GM21367 (cell line): ENCODE results near the gene OLIG2.

Experiments used
- ATAC-seq: cut with Tn5 transposase; IDR thresholded peaks from one replicate; pipeline ENCODE4 v1.9.1; 2021; ENCODE audit not compliant: unreplicated experiment

Gene OLIG2

DNA sequence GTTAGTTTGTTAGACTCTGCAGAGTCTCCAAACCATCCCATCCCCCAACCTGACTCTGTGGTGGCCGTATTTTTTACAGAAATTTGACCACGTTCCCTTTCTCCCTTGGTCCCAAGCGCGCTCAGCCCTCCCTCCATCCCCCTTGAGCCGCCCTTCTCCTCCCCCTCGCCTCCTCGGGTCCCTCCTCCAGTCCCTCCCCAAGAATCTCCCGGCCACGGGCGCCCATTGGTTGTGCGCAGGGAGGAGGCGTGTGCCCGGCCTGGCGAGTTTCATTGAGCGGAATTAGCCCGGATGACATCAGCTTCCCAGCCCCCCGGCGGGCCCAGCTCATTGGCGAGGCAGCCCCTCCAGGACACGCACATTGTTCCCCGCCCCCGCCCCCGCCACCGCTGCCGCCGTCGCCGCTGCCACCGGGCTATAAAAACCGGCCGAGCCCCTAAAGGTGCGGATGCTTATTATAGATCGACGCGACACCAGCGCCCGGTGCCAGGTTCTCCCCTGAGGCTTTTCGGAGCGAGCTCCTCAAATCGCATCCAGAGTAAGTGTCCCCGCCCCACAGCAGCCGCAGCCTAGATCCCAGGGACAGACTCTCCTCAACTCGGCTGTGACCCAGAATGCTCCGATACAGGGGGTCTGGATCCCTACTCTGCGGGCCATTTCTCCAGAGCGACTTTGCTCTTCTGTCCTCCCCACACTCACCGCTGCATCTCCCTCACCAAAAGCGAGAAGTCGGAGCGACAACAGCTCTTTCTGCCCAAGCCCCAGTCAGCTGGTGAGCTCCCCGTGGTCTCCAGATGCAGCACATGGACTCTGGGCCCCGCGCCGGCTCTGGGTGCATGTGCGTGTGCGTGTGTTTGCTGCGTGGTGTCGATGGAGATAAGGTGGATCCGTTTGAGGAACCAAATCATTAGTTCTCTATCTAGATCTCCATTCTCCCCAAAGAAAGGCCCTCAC is at the start of gene OLIG2:
Gene OLIG2 (plus strand): TSS at position 447 of the 954 bp plus-strand sequence. CDS start 928 bp downstream, outside the sequence.
- no peak for ATAC-seq

DNA sequence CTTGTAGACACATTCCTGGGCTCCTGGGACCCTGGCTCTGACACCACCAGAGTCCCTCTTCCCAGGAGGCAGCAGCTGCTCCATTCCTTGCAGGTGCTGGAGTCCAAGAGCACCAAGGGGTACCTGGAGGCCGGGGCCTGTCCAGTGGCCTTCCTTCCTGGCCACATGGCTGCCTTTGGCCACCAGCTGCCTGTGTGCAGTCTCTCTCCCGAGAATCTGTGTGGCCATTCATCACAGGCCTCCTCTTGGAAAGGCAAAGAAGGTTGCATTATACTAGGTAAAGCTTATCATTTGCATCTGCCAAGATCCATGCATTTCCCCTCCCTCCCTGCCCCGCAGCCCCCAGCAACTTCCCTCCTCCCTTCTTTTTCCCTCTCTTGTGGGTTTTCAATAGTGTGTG is 48.9 kb upstream of the OLIG2 start:
- no peak for ATAC-seq

DNA sequence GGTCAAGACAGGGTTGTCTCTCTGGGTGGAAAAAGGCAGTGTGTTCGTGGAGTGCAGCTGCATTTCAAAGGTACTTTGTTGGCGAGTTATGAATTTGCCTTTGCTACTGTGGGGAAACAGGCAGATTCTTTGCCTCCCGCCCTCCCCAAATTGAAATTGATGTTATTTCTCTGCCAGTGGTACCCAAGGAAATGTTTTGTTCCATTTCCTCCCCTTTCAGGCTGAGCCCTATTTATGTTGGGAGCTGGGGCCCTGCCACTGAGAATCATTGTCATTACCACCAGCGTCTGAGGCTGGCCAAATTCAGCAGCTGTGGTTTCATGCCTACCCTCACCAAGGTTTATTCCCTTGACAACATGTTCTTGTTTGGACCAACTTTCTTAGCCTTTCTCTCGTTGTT is 48.5 kb upstream of the OLIG2 start:
- no peak for ATAC-seq

DNA sequence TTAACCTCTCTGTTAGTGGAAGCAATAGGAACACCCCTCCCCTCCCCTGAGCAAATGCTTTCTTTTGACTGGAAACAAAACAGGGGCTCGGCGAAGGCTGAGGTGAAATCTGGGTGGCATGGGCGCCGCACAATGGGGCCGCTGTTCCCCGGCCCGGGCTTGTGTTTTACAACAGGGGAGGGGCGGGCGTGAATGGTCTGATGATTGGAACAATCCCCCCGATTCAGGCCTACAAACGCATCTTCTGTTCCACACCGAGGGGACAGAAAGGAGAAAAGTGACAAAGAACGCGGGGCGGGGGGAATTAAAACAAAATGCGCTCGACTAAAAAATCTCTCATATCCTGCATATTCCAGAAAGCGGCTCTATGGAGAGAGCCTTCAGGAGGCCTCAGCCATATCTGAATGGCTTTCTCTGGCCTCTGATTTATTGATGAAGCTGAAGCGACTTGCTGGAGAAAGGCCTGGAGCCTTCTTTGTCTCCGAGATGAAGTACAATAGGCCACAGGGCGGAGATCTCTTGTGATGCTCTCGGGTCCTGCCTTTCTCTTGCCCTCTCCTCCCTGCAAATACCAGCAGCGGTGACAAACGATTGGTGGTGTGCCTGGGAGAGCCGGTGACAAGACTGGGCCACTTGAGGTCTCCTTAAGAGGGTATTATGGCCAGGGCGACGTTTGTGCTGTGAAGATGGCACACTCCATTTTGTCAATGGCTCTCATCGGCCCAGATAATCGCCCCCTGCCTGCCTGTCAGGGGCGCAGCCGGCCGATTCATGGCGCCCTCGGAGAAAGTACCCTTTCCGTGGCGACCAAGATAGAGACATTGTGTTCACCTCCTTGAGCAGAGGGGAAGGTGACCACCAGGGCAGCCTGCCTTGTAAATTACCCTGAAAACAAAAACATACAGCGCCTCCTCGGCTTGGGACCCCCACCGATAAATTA is 47.1 kb upstream of the OLIG2 start:
- no peak for ATAC-seq

DNA sequence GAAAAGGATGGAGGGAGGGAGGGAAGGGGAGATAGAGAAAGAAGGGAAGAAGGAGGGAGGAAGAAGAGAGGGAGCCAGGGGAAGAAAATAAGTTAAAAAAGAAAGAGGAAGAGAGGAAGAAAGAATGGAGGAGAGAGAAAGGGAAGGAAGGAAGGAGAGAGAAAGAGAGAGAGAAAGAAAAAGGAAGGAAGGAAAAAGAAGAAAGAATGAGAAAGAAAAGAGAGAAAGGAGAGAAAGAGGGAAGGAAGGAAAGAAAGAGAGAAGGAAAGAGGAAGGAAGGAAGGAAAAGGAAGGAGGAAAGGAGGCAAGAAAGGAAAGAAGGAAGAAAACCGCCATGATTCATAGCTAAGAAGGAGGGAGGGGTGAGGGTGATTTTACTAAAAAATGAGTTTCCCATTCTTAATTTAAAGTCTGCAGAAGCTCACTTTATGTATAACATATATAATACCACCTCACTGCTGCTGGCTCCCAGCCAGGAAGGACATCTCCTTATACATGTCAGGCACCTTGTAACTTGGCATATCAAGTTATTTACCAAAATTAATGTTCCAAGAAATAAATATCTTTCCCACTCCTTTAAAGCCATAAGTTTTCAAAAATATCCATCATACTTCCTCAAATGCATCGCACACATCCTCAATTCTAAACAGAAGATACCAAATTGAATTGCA is 46.0 kb upstream of the OLIG2 start:
- no peak for ATAC-seq

DNA sequence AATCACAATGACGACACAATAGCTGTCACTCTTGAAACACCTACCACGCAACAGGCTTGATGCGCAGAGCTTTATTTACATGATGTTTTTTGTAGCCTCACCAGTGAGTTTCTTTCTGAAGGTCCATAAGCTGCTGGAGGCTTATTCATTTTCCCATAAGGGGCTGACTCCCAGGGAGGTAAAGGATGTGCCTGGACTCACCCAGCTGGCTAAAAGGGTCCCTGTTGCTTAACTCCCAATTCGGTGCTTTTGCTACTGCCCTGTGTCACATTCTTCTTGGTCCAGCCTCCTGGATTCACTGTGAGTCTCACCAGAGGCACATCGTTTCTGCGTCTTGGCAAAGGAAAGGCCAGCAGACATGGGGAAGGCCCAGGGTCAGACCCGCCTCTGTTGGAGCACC is 44.6 kb upstream of the OLIG2 start:
- no peak for ATAC-seq

DNA sequence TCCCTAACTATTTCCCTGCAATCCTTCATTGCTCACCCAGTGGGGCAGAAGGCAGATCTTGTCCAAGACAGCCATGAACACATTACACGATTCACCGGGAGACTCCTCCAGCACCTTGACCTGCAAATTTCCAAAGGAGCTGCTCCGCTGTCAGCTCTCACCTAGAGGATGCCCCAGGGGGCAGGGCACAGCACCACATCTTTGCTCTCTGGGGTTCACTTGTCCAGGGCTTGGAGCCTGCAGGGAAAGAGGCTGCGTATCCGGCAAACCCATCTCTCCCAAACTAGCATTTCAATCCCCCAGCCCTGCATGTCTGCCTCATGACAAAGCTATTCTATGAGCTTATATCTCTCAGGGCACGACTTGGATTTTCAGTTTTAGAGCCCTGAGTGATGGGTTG is 35.1 kb upstream of the OLIG2 start:
- ATAC-seq = no peak

DNA sequence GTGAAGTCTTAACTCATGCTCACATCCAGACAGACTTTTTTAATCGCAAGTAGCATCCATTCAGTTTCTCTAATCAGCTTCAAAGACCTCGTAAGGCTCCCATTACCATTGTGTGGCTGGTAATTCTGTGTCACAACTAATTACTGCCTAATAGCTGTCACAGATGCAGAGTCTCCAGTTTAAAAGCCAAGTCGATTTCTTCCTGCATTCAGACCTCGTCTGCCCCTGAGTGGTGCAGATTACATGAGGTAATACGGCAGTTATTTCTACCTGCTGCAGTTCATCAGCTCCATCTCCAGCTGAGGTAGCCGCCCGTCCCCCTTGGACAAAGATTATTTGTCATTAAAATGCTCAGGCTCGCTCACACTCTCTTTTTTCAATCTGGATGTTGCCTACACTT is 34.4 kb upstream of the OLIG2 start:
- ATAC-seq = no peak

DNA sequence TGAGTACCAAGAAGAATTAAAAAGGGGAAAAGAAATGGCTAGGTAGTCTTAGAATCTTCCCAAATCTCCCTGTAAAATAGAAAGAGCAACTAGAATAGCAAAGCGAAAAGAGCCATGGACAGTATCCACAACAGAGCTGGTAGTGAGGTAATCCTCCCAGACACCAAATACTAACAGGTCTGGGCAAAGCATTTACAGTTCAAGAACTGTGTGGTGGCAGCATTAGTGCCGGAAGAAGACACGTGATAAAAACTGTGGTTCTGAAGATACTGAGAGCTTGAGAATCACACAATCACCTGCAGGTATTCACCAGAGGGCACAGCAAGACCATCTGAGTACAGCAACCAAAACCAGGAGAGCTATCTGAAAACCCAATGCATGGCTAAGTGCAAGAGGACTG is 31.8 kb upstream of the OLIG2 start:
- ATAC-seq = no peak

DNA sequence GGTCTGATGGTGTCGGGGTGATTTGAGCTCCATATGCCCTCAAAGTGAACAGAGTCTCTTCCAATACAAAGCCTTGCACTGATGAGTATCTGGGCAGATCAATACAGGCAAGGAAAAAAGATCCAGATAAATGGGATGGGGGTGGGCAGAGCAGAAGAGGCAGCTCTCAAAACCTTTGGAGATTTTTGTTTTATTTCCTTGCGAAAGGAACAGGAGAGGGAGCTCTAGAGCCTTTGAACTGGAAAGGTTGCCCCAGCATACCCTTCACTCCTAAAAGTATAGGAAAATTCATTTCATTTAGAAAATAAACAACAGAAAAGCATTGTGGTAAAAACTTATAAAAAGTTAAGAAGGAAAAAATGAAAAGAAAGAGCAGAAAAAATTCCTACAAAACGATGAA is 31.4 kb upstream of the OLIG2 start:
- no peak for ATAC-seq

DNA sequence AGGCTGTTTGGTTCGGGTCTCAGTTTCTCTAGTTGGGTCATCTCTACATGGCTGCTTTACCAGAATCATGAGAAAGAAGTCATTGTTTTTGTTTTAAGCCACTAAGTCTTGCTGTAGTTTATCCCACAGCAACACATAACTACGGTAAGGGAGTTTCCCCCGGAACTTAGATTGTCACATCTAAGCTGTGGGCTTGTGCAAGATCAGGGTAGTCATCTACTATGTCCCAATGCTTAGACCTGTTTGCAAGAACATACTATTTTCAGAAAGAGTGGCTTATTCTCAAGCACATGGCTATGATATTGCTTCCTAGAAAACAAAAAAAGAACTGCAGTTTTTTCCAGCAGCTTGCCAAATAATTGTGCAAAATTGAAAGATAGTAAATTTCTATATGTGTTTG is 18.0 kb upstream of the OLIG2 start:
- no peak for ATAC-seq

DNA sequence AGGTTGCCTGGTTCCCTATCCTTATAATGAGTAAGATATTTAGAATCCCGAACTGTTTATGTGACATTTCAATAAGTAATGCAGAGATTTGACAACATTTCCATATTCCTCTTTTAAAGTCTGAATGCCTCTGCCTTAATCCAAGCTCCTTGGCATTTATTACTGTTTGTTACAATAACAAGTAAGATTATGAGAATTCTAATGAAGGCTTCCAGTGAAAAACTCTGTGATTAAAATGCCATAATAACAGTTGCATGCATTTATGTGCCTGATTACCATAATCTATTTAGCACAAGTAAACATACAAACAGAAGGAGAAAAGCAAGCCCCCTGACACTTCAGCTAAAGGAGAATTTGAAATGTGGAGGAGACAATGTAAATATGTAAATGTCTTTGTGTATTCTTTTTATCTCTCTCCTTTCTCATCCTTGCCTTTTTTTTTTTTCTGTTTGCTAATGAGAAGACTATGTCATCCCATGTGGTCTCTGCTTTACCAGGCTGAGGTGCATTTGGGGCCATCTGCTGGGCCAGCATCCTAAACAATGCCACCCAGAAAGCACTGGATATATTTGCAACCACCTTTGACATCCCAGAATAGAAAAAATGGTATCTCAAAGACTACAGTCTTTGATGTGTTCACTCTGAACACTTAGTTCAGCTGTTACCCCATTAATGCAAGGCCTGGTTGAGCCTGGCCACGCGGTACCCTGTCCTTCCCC is 17.2 kb upstream of the OLIG2 start:
- ATAC-seq = no peak

DNA sequence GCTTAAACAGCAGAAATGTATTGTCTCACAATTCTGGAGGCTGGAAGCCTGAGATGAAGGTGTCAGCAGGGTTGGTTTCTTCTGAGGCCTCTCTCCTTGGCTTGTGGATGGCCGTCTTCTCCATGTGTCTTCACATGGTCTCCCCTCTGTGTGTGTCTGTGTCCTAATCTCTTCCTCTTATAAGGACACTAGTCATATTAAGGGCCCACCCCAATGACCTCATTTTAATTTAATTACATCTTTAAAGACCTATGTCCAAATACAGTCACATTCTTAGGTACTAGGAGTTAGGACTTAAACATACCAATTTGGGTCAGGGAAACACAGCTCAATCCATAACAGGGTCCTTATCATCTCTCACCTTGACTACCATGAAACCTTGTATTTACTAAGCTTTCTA is 14.8 kb upstream of the OLIG2 start:
- ATAC-seq = no peak

DNA sequence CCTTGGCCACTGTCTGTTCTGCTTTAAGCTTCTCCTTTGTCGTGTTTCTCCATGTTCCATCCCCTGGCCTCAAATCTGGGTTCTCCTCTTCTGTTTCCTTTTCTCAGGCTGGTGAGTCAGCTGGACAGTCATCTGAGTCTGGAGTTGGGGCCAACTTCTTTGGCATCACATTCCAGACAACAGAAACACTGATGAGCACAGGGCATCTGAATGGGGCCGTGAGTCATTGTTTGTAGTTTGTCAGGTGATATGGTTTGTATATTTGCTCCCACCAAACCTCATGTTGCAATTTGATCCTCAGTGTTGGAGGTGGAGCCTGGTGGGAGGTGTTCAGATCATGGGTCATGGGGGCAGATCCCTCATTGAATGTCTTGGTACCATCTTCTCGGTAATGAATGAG is 14.3 kb upstream of the OLIG2 start:
- ATAC-seq = no peak

DNA sequence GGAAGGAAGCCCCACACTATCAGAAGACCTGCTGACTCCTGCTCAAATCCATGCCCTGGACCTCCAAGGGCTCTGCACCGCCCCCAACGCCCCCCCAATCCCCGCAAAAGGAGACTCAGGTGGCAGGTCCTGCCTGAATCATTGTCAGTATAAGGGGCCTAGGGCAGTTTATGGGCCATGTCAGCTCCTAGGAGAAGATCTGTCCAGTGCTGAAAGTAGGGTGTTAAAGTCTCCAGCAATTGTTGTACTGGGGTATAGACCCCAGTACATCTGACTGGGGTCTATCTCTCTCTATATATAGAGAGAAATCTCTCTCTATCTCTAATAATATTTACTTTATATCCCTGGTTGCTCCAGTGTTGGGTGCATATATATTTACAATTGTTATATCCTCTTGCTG is 12.1 kb upstream of the OLIG2 start:
- no peak for ATAC-seq

DNA sequence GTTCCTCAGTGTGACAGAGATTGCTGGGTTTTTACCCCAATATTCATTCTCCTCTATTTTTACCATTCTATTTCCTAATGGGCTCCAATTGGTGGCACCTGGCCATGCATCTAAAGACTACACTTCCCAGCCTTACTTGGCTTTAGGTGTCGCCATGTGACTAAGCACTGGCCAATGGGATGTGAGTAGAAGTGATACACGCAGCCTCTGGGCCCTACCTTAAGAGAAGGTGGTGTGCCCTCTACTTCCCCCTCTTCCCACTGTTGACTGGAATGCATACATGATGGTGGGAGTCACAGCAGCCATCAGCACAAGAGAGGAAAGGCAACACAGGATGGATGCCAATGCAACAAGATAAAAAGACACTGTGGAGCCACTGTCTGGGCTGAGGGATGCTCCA is 11.4 kb upstream of the OLIG2 start:
- ATAC-seq = no peak

DNA sequence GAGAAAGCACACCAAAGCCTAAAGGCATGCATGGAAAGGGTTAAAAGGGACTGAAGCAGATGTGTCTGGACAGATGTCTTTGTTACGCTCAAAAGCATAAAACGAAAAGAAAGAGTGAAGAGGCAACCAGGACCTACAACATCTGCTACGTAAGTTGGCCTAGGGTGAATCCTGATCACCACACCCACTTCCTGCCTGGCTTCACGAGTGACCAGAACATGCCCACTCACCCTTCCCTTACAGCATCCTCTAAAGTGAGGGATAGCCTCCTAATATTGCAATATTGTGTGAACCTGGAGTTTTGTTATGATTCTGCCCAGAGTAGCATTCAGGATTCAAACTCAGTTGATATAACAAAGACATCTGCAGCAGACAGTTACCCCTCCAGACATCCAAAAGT is 10.6 kb upstream of the OLIG2 start:
- no peak for ATAC-seq

DNA sequence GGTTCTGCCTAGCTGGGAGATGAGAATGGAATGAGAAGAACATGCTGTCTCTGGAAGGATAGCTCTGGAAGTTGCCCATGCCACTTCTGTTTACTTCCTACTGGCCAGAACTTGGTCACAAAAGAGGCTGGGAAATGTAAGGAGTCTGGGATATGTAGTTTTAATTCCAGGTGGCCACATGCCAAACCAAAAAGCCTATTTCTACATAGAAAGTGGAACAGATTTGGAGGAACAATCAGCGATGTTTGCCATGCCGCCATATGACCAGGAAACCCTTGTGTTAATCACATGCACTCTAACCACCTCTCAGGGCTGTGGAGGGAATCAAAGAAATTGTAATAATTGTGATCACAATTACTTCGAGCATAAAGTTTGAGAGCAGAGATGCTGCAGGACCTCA is 10.0 kb upstream of the OLIG2 start:
- no peak for ATAC-seq

DNA sequence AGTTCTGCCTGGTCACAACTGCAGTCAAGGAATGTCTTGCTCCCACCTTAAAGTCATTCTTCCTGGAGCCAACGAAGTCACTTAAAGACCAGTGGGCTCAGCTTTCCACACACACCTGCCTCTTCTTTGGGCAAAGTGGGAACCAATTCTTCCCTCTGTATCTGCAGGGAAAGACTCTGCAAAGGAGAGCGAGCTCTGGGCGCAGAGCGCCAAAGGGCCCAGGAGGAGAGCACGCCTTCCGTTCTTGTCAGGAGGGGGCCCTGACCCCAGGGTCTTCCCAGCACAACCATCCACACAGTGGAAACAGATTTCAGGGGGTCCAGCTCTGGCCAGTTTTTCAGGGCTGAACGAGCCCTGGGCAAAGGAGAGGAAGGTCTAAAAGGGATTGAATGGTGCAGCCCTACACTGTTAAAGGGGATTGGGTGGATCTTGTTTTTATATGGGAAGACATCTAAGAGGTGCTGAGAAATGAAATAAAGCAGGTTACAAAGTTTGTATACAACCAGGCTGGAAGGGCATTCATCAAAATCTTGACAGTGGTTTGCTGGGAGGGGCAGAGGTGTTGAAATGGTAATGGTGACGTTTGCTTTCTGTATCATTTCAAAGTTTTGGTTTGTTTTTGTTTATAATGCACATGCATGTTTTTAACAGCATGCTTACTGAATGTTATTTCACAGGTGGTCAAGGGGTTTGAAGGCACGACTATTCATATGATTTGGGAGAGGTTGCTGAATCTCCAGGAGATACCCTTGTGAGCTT is 6.8 kb upstream of the OLIG2 start:
- ATAC-seq = no peak

DNA sequence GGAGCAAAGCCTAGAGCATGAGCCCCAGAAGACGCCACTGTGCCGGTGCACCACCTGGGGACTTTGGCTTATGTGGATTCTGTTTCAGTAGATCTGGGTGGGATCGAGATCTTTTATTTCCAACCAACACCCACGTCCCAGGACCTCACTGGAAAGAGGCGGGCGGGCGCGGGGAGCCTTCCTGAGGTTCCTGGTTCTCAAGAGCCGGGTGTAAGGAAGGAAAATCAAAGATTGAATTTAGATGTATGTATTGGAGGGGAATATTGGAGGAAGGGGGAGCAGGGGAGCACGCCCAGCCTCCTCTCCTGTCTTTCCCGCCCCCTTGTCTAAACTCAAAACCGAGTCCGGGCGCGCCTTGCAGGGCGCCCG is 6.2 kb upstream of the OLIG2 start:
- no peak for ATAC-seq
